Neutrophil (primary cell): ENCODE data around the gene TMEM86B.

Experiments used
- H3K27ac ChIP-seq: fragments of 200-600 bp; sonication (generic); 2 replicates; pipeline ENCODE4 v1.5.1; 2016; ENCODE audit warnings: mild to moderate bottlenecking, moderate library complexity
- H3K27me3 ChIP-seq: fragments of 200-600 bp; sonication (generic); 2 replicates; pipeline ENCODE4 v1.6.0; 2016; ENCODE audit warnings: mild to moderate bottlenecking
- H3K36me3 ChIP-seq: fragments of 200-600 bp; sonication (generic); 2 replicates; pipeline ENCODE4 v1.5.1; 2017
- H3K4me1 ChIP-seq, 2 experiments: fragments of 200-600 bp in 1 of 2; sonication (generic) in 1 of 2; 1 replicate in 1 of 2; 2 replicates in 1 of 2; pipeline versions ENCODE4 v1.5.1 to v1.6.1; 2013 to 2016; ENCODE audit warnings: low read depth in 1 of 2, low read length in 1 of 2, mild to moderate bottlenecking in 1 of 2, moderate library complexity in 1 of 2; ENCODE audit not compliant: control insufficient read depth in 1 of 2, insufficient read depth in 1 of 2
- H3K4me3 ChIP-seq, 2 experiments: fragments of 200-600 bp in 1 of 2; sonication (generic) in 1 of 2; 1 replicate in 1 of 2; 2 replicates in 1 of 2; pipeline ENCODE4 v1.5.1; 2013 to 2016; ENCODE audit warnings: low read depth in 1 of 2, low read length in 1 of 2, mild to moderate bottlenecking in 1 of 2, moderate library complexity in 1 of 2
- H3K9me3 ChIP-seq: fragments of 200-600 bp; sonication (generic); 2 replicates; pipeline ENCODE4 v1.5.1; 2016
- TF ChIP-seq, protein P1 (sequence below): fragments of 200-600 bp; sonication (generic); IDR thresholded peaks from 2 replicates; pipeline ENCODE4 v1.5.1; 2016; ENCODE audit warnings: antibody characterized with exemption

The TMEM86B gene

GRCh38 chr19:55238030-55238429 is 9.5 kb upstream of the TMEM86B start:
- TF ChIP-seq, protein P1, sequence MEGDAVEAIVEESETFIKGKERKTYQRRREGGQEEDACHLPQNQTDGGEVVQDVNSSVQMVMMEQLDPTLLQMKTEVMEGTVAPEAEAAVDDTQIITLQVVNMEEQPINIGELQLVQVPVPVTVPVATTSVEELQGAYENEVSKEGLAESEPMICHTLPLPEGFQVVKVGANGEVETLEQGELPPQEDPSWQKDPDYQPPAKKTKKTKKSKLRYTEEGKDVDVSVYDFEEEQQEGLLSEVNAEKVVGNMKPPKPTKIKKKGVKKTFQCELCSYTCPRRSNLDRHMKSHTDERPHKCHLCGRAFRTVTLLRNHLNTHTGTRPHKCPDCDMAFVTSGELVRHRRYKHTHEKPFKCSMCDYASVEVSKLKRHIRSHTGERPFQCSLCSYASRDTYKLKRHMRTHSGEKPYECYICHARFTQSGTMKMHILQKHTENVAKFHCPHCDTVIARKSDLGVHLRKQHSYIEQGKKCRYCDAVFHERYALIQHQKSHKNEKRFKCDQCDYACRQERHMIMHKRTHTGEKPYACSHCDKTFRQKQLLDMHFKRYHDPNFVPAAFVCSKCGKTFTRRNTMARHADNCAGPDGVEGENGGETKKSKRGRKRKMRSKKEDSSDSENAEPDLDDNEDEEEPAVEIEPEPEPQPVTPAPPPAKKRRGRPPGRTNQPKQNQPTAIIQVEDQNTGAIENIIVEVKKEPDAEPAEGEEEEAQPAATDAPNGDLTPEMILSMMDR = no peak
- Histone ChIP-seq H3K27me3 (no peaks in the 10 kb centered on the region), H3K9me3 (no peaks in the 10 kb centered on the region), H3K36me3 (peaks cover 97% of the 10 kb centered on the region), H3K27ac (no peak overlapping the region), H3K4me3 (no peak overlapping the region), H3K4me1 (no peaks in the 10 kb centered on the region)

- Histone ChIP-seq H3K4me3 (no peak overlapping the region), H3K4me1 (no peaks in the 10 kb centered on the region), H3K27ac (no peak overlapping the region), H3K9me3 (no peaks in the 10 kb centered on the region), H3K27me3 (no peaks in the 10 kb centered on the region), H3K36me3 (peaks cover 97% of the 10 kb centered on the region)
- TF ChIP-seq, protein P1 = no peak
Measured at GRCh38 chr19:55232986-55233385, 4.4 kb upstream of the TMEM86B start.

DNA sequence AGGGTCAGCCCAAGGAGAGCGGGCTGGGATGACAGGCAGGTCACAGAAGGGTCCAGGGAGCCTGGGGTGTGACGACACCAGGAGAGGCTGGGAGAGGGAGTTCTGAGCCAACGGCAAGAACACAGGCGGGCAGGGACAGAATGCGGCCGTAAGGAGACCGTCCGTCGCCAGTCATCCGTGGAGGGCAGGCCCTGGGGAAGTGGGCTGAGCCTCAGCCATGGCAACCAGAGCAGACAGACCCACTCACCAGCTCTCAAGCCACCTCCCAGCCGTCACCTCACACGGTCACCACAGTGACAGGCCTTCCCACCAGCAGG is 3.7 kb upstream of the TMEM86B start:
- TF ChIP-seq, protein P1 = no peak

DNA sequence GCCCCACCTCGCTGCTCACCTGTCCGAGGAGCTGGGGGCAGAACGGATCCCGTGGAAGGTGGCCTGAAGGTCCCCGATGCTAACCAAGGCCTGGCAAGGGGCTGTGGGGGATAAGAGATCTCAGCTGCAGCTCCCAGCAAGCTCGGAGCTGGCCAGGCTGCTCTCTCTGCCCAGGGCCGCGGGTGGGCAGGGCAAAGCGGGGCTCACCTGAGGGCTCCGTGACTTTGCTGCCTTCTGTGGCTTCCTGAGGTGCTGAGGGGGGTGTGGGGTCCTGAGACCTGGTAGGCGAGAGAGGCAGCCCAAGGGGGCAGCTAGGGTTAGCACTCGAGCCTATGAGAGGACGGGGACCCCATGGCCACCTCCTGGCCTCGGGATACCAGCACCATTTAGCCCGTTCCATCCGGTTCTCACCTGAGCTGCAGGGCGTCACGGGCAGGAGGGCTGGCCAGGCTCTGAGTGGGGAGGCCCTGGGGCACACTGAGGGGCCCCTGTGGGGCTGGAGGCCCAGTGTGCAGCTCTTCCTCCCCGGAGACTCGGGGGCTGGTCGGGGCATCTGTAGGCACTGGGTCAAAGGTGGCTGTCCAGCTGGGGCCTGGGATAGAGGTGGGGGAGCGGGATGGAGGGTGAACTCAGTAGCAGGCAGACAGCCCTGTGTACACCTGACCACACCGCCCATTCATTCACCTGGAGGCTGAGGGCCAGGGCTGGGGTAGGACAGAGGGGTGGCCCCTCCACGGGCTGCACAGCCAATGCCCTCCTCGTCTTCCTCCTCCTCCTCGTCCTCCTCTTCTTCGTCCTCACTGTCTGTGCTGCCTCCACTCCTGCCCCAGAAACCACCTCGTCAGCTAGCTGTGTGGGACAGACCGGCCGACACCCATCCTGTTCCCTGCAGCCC is 3.1 kb upstream of the TMEM86B start:
- Histone ChIP-seq H3K27me3 (no peaks in the 10 kb centered on the region), H3K27ac (no peak overlapping the region), H3K4me3 (no peak overlapping the region), H3K4me1 (no peaks in the 10 kb centered on the region), H3K36me3 (peaks cover 97% of the 10 kb centered on the region), H3K9me3 (no peaks in the 10 kb centered on the region)
- TF ChIP-seq, protein P1 = no peak

More for the DNA sequence above, 3.7 kb upstream of the TMEM86B start:
- Histone ChIP-seq H3K9me3 (no peaks in the 10 kb centered on the region), H3K4me1 (no peaks in the 10 kb centered on the region), H3K27me3 (no peaks in the 10 kb centered on the region), H3K36me3 (peaks cover 97% of the 10 kb centered on the region), H3K27ac (no peak overlapping the region), H3K4me3 (no peak overlapping the region)

GRCh38 chr19:55230780-55231179 is 2.2 kb upstream of the TMEM86B start:
- TF ChIP-seq, protein P1 = no peak
- Histone ChIP-seq H3K36me3 (peaks cover 97% of the 10 kb centered on the region), H3K4me1 (peaks cover 0 to under 1% of the 10 kb centered on the region in 2 experiments), H3K27me3 (no peaks in the 10 kb centered on the region), H3K27ac (no peak overlapping the region), H3K9me3 (no peaks in the 10 kb centered on the region), H3K4me3 (no peak overlapping the region)
